Memory B cell (primary cell): Measurements from ENCODE around the gene AUTS2.
"Not testable (repeated sequence)": the region's sequence is repeated elsewhere in the genome, so short reads cannot be mapped to it uniquely, and the experiment has no call there.

ENCODE experiments used
- ATAC-seq: fragments of 150-1000 bp; cut with Tn5 transposase; 2 replicates; pipeline ENCODE4 v1.10.0; 2021; ENCODE audit warnings: low read depth, mild to moderate bottlenecking, moderate library complexity
- DNase-seq, 2 donors: peaks; one replicate each; pipeline ENCODE4 v3.0.0; 2022; ENCODE audit warnings: low spot score in 2 of 2
- H3K27ac Mint-ChIP-seq: one replicate; pipeline ENCODE4 v1.8.0; 2022; ENCODE audit warnings: mild to moderate bottlenecking, moderate library complexity, mixed read lengths
- H3K27me3 Mint-ChIP-seq: one replicate; pipeline ENCODE4 v1.8.0; 2022; ENCODE audit warnings: mixed read lengths
- H3K36me3 Mint-ChIP-seq: one replicate; pipeline ENCODE4 v1.8.0; 2022; ENCODE audit warnings: mild to moderate bottlenecking, mixed read lengths
- H3K4me1 Mint-ChIP-seq: one replicate; pipeline ENCODE4 v1.8.0; 2022; ENCODE audit warnings: mixed read lengths
- H3K4me3 Mint-ChIP-seq: one replicate; pipeline ENCODE4 v1.8.0; 2022; ENCODE audit warnings: mild to moderate bottlenecking, moderate library complexity, mixed read lengths
- H3K9me3 Mint-ChIP-seq: one replicate; pipeline ENCODE4 v1.8.0; 2022; ENCODE audit warnings: mixed read lengths

AUTS2 gene

DNA sequence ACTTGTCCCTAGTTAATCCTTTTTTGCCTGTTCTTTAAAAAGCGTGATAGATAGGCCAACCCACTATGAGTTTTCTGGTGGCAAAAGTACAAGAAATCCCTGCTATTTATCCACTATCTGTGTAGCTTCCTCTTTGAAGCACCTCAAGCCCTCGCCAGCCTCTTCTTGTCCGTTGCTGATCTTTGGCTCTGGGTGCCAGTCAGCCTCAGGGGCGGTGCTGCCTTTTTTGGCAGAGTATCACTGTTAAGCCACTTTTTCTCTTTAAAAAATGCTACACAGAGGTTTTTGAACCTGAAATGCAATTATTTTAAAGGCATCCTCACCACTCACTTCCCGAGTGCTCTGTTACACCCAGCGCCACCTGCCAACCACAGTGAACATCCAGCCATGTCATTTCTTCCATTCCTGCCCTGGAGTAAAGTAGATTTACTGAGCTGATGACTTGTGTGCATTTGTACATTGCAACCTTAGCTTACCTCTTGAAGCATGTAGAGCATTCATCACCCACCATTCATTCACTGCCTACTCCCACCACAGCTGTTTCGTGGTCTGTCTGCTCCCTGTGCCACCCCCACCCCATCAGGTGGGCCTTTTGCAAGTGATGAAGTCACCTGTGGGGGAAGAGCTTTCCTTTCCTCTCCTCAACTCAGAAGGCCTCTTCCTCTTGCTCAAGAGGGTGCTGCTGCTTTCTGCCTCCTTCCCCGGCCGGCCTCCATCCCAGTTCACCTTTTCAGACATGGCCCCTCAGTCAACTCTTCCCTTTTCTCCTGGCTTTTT lies 1119.5 kb downstream of the AUTS2 start:
- DNase-seq = no peak
- ATAC-seq = no peak
- H3K4me1 Mint-ChIP-seq = peaks cover 4% of the 10 kb centered on the region
- no peak overlapping the region for H3K4me3 Mint-ChIP-seq
- H3K27me3 Mint-ChIP-seq = no peaks in the 10 kb centered on the region
- no peak overlapping the region for H3K27ac Mint-ChIP-seq
- peaks cover 9% of the 10 kb centered on the region for H3K36me3 Mint-ChIP-seq
- H3K9me3 Mint-ChIP-seq = no peaks in the 10 kb centered on the region

- Mint-ChIP-seq H3K27ac (no peak overlapping the region), H3K4me3 (no peak overlapping the region), H3K27me3 (no peaks in the 10 kb centered on the region), H3K9me3 (no peaks in the 10 kb centered on the region), H3K36me3 (peaks cover 8% of the 10 kb centered on the region), H3K4me1 (peaks cover 4% of the 10 kb centered on the region)
- ATAC-seq = no peak
- no peak for DNase-seq
Observed at GRCh38 chr7:70719125-70719524, 1120.8 kb downstream of the AUTS2 start.

DNA sequence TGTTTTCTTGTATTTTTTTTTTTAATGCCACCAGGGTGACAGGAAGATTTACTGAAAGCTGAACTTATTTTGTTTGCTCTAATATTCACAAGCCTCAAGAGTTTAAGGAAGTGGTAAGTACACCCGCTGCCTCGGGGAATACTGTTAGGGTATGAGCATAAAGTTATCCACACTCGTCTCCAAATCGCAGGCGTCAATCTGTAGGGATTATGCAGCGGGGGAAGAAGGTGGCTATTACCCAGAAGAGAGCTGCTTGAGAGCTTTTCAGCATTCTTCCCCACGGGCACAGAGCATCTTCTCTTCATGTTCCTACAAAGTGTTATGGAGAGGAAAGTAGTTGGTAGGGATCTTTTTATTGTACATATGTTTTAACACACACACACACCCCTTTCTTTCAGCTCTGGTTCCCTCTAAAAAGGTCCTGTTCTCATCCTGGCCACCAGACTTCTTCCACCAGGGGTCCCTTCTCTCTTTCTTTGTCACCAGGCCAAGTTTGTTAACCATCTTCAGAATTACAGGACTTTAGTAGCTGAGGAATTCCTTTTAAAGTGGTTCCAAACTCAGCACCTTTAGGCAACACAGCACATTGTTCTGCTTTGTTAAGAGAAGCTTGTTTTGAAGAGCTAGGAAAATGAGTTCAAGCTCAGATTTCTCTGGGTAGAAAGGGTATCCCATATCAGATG lies 1122.1 kb downstream of the AUTS2 start:
- no peak for DNase-seq
- H3K27ac Mint-ChIP-seq = peak overlapping the region; percentile 51
- H3K4me3 Mint-ChIP-seq = no peak overlapping the region
- H3K36me3 Mint-ChIP-seq = peaks cover 3% of the 10 kb centered on the region
- no peaks in the 10 kb centered on the region for H3K27me3 Mint-ChIP-seq
- peaks cover 4% of the 10 kb centered on the region for H3K4me1 Mint-ChIP-seq
- no peak for ATAC-seq
- H3K9me3 Mint-ChIP-seq = no peaks in the 10 kb centered on the region

GRCh38 chr7:70721500-70721899 lies 1123.2 kb downstream of the AUTS2 start:
- DNase-seq (no peak), ATAC-seq (no peak)
- no peaks in the 10 kb centered on the region for H3K27me3 Mint-ChIP-seq
- no peaks in the 10 kb centered on the region for H3K9me3 Mint-ChIP-seq
- H3K36me3 Mint-ChIP-seq = peaks cover 3% of the 10 kb centered on the region
- no peak overlapping the region for H3K4me3 Mint-ChIP-seq
- no peak overlapping the region for H3K27ac Mint-ChIP-seq
- H3K4me1 Mint-ChIP-seq = peaks cover 4% of the 10 kb centered on the region

- Mint-ChIP-seq H3K36me3 (peaks cover 3% of the 10 kb centered on the region), H3K4me3 (no peak overlapping the region), H3K27ac (no peak overlapping the region), H3K4me1 (peaks cover 8% of the 10 kb centered on the region), H3K27me3 (no peaks in the 10 kb centered on the region), H3K9me3 (no peaks in the 10 kb centered on the region)
- ATAC-seq (no peak), DNase-seq (no peak)
Observed at GRCh38 chr7:70723339-70723738, 1125.1 kb downstream of the AUTS2 start.

GRCh38 chr7:70725448-70725847 lies 1127.2 kb downstream of the AUTS2 start:
- ATAC-seq (no peak), DNase-seq (no peak)
- Mint-ChIP-seq H3K27me3 (no peaks in the 10 kb centered on the region), H3K4me3 (no peak overlapping the region), H3K4me1 (peaks cover 6% of the 10 kb centered on the region), H3K9me3 (peaks cover 2% of the 10 kb centered on the region), H3K36me3 (peaks cover 2% of the 10 kb centered on the region), H3K27ac (no peak overlapping the region)

- Mint-ChIP-seq H3K36me3 (peaks cover 2% of the 10 kb centered on the region), H3K27ac (no peak overlapping the region), H3K4me3 (no peak overlapping the region), H3K9me3 (peaks cover 2% of the 10 kb centered on the region), H3K27me3 (no peaks in the 10 kb centered on the region), H3K4me1 (peaks cover 6% of the 10 kb centered on the region)
- DNase-seq (no peak), ATAC-seq (no peak)
Observed at GRCh38 chr7:70726294-70726693, 1128.0 kb downstream of the AUTS2 start.

DNA sequence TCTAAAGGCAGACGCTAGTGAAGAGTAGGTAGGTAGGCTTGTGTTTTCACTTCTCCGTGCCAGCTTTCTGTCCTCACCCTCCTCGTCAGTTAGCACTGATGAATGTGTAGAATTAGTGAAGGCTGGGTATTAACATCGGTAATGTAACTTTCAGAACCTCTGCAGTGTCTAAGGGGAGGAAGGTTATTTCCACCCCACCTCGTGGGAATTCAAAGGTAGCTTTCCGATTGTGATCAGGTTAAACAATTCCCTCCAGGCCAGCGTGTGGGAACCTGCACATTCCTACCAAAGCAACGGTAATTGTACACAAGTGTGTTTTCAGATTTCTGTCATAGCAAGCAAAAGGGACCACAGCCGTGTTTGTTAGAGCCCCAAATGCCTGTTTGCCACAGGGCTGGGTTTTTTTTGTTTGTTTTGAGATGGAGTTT lies 1128.7 kb downstream of the AUTS2 start:
- ATAC-seq (no peak), DNase-seq (no peak)
- peak overlapping the region; percentile 24 for H3K4me3 Mint-ChIP-seq
- no peak overlapping the region for H3K27ac Mint-ChIP-seq
- H3K27me3 Mint-ChIP-seq = no peaks in the 10 kb centered on the region
- peaks cover 6% of the 10 kb centered on the region for H3K4me1 Mint-ChIP-seq
- peaks cover 2% of the 10 kb centered on the region for H3K9me3 Mint-ChIP-seq
- peaks cover 3% of the 10 kb centered on the region for H3K36me3 Mint-ChIP-seq

DNA sequence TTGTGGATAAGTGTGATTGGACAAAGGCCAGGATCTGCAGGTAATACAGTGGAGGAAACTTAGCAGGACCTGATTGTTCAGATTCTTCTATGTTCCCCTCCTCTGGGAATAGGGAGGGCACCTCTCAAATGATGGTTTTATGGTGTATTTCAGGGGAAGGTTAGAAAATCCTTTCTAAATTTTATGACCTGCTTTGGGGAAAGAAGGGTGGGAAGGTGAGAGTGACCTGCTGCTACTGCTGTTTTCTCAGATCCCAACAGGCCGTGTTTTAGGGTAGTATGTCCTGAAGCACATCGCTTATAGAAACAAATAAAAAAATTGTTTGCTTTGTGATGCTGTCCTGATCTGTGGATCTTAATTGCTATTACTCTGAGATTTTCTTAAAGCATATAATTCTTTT lies 1129.6 kb downstream of the AUTS2 start:
- no peak overlapping the region for H3K4me3 Mint-ChIP-seq
- H3K9me3 Mint-ChIP-seq = peaks cover 2% of the 10 kb centered on the region
- DNase-seq (no peak), ATAC-seq (no peak)
- no peaks in the 10 kb centered on the region for H3K27me3 Mint-ChIP-seq
- H3K4me1 Mint-ChIP-seq = peaks cover 6% of the 10 kb centered on the region
- H3K27ac Mint-ChIP-seq = no peak overlapping the region
- H3K36me3 Mint-ChIP-seq = peaks cover 3% of the 10 kb centered on the region

DNA sequence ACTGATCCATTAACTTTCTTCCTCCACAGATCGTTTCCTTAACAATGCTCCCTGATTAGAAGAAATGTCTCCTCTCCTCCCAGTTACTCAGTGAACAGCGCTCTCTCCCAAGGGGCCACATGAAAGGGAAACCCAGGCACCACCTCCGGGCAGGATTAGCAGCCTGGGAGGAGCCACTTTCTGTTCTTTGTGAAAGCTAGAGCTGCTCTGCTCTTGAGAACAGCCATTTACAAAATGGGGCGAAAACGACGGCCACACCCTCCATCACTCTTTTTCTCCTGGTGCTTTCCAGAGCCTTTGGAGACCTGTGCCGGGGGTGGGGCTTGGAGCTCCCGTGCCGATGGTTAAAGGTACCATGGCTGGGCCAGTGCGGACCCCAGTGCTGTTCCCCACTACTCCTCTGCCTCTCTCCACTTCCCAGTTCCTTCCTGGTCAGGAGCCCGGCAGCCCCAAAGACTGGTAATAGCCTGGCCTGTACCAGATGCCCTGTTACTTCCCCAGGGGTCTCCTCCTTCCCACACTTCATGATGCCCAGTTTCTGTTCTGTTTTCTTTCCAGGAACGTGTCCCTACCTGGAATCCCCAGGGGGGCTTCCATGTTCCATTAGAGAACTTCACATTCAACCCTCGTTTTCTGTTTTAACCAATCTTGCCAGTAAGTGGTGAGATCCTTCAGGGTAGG lies 1130.7 kb downstream of the AUTS2 start:
- DNase-seq (no peak), ATAC-seq (no peak)
- Mint-ChIP-seq H3K27me3 (no peaks in the 10 kb centered on the region), H3K9me3 (peaks cover 2% of the 10 kb centered on the region), H3K36me3 (peaks cover 3% of the 10 kb centered on the region), H3K4me3 (peak overlapping the region; percentile 33), H3K4me1 (peaks cover 6% of the 10 kb centered on the region), H3K27ac (no peak overlapping the region)

- peak overlapping the region; percentile 33 for H3K4me3 Mint-ChIP-seq
- not testable (repeated sequence) for DNase-seq, H3K36me3 Mint-ChIP-seq, H3K27ac Mint-ChIP-seq, H3K9me3 Mint-ChIP-seq, ATAC-seq, H3K27me3 Mint-ChIP-seq, H3K4me1 Mint-ChIP-seq
Observed at GRCh38 chr7:70729553-70730157, 1131.4 kb downstream of the AUTS2 start.

- Mint-ChIP-seq H3K4me1 (peaks cover 6% of the 10 kb centered on the region), H3K4me3 (no peak overlapping the region), H3K27ac (no peak overlapping the region), H3K36me3 (peaks cover 5% of the 10 kb centered on the region), H3K9me3 (peaks cover 2% of the 10 kb centered on the region), H3K27me3 (no peaks in the 10 kb centered on the region)
- DNase-seq (no peak), ATAC-seq (no peak)
Observed at GRCh38 chr7:70730451-70731110, 1132.3 kb downstream of the AUTS2 start.

GRCh38 chr7:70733090-70733489 lies 1134.8 kb downstream of the AUTS2 start:
- Mint-ChIP-seq H3K4me3 (no peak overlapping the region), H3K36me3 (peaks cover 5% of the 10 kb centered on the region), H3K9me3 (peaks cover 2% of the 10 kb centered on the region), H3K4me1 (peaks cover 7% of the 10 kb centered on the region), H3K27me3 (no peaks in the 10 kb centered on the region), H3K27ac (no peak overlapping the region)
- ATAC-seq (no peak), DNase-seq (no peak)
